Activated T-helper 1 cell treated with anti-CD3 and anti-CD28 coated beads, Interleukin-2, amount 50 U/mL, for 16 hours (primary cell): ENCODE data around the gene JSRP1.

Experiments used
- DNase-seq, 2 donors: peaks; one replicate each; pipeline ENCODE4 v3.0.0-alpha.2; 2020; ENCODE audit warnings: low read depth in 1 of 2, low spot score in 1 of 2

Gene JSRP1

DNA sequence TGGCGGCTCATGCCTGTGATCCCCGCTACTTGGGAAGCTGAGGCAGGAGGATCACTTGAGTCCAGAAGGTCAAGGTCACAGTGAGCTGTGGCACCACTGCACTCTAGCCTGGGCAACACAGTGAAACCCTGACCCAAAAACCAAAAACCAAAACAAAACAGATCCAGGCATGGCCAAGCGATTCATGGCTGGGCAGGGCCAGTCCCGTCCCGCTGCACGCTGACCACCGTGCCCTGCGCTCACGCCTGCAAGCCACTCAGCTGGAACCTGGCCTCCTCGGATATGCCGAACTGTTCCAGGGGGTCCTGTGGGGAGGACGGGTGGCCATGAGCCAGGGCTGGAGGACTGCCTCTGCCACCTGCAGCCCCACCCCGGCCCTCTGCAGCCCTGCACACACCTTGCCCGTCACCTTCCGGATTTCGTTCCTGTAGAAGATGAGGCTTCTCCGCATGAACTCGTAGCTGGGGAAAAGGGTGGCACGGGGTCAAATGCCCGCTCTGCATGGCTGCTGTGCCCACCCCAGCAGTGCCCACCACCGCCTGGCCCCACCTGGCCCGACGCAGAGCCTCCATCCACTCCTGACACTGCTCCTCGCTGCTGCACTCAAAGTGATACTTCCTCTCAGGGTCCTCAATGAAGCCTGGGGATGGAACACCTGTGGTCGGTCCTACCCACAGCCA is 22.5 kb downstream of the JSRP1 start:
- no peak for DNase-seq

DNA sequence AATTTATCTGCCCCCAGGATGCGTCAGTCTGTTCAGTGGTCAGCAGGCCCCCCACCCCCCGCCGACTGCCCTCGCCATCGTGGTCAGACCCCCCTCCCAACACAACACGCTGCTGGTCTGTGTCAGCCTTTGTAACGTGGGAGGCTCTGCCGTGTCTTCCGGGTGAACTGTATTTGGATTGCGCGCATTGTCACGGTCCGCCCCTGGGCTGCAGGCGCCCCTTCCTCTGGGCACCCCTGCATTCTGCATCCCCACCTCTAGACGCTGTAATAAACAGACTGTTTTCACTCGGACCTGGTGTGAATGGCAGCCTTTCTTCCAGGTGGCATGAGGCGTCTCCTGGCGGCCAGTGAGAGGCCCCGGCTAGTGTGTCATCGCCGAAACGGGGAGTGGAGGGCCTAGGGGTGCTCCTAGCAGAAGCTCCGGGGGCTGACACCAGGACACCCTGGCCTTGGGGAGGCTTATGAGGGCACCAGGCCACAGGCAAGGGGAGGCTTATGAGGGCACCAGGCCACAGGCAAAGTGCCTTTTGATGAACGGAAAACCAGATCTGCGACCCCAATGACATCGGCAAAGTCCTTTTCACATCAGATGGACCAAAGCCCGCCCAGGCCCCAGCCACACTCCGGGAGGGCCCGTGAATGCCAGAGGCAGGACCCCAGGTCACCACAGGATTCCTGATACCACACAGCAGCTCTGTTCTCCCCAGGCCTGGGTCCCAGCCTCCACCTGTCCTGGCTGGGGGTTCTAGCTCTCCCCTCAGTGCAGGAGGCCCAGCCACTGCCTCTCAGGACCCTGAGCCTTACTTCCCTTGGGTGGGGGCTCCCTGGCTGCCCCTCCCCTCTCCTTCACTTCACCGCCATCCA is 23.7 kb downstream of the JSRP1 start:
- DNase-seq: no peak

DNA sequence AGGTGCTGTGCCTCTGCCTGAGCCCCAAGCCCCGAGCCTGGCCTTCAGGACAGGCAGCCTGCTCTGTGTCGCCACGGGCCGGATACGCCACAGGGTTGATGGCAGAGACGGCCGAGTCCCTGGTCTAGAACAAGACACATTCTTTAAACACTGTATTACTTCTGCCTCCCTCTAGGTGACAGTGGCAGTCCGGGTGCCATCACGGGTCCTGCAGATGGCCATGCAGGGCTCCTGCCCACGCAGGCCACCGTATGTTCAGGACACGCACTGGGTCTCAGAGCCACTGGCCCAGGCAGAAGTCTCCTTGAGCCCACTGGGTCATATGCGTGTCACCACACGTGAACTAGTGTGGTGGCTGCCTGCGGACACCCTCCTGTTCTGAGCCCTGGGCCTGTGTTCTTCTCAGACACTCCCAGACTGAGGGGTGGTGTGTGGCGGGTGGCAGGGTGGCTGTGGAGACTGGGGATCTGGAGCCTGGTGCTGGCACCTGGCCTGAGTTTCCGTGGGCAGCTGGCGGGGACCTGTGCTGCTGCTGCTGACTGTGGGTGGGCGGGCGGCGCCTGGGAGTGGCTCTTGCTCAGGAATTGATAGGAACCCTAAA is 24.5 kb downstream of the JSRP1 start:
- DNase-seq: no peak

DNA sequence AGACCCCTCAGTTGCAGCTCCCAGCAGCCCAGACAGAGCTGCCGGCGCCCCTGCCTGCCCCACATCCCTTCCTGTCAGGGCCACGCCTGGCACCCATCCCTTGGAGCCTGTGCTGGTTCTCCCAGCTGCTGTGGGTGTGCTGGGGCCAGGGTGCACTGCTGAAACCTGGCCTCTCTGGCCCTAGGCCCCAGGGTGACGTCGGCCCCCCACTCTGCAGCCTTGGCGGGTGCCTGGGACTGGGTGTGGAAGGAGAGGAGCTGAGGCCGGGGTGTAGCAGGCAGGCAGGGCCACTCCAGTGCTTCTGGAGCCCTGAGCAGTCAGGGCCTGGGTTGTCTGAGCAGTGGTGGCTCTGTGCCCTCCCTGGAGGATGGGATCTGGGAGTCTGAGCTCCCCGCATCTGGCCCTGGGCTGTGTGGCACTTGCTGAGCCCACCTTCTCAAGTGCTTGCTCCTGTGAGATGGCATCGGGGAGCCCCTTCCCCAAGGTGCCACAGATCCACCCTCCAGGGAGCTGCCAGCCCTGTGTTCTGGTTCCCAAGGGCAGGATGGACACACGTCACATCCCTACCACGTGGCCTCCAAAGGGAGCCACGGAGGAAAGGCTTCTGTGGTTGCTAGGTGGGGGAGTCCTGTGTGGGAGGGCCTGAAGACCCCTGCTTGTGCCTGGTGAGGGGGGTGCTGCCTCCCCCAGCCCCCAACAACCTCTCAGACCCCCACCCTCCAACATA is 25.2 kb downstream of the JSRP1 start:
- DNase-seq: no peak

GRCh38 chr19:2230033-2230531 is 26.1 kb downstream of the JSRP1 start:
- no peak for DNase-seq

DNA sequence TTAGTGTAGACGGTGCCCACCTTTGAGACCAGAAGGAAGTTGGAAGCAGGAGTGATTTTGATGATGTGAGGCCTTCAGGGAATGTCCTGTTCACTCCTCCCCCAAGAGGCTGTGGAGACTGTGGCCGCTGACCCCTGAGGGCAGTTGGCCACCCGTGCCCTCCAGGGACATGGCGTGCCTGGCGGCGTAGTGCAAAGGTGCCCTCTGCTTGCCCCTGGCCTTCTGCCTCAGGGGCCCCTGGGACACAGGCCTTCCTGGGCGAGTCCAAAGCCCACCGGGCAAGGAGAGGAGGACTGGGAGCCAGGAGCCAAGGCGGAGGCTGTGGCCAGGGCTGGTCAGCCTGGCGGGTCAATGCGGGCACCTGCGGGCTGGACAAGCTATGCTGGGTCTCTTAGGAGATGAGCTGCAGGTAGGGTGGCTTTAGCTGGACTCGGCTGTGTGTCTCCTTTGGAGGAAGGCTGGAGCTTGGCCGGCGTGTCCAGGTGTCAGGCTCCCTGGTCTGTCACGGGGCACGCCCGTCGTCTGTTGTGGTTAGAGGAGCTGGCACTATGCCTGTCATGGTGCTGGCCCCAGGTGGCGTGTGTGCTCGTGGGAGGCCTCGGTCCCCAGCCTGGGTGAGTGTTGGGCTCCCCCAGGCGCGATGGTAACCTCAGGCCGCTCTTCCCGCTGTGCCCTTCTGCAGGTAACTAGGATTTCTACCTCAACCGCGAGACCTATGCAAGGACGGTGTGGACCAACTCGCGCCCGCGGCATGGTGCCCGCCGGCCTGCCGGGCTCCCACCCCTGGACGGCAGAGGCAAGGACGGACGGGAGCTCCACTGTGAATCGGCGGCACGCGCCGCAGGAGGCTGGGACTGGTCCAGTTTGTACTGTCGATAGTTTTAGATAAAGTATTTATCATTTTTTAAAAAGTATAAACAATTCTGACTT is 26.8 kb downstream of the JSRP1 start:
- DNase-seq: no peak

- no peak for DNase-seq
Observed at GRCh38 chr19:2228157-2229030, 27.8 kb downstream of the JSRP1 start.

GRCh38 chr19:2227415-2228156 is 28.6 kb downstream of the JSRP1 start:
- no peak for DNase-seq

DNA sequence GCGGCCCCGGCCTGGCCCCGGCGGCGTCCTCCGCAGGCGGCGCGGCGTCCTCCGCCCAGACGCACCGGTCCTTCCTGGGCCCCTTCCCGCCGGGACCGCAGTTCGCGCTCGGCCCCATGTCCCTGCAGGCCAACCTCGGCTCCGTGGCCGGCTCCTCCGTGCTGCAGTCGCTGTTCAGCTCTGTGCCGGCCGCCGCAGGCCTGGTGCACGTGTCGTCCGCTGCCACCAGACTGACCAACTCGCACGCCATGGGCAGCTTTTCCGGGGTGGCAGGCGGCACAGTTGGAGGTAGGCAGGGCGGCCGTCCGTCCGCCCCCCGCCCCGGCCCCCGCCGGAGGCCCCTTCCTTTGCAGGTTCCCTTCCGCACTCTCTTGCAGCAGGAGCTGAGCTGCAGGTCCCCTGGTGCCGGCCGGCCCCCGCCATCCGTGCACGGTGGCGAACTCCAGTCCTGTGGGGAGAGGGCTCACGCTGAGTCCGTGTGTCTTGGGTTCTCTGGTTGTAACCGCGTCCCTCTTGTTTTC is 29.3 kb downstream of the JSRP1 start:
- DNase-seq: no peak

DNA sequence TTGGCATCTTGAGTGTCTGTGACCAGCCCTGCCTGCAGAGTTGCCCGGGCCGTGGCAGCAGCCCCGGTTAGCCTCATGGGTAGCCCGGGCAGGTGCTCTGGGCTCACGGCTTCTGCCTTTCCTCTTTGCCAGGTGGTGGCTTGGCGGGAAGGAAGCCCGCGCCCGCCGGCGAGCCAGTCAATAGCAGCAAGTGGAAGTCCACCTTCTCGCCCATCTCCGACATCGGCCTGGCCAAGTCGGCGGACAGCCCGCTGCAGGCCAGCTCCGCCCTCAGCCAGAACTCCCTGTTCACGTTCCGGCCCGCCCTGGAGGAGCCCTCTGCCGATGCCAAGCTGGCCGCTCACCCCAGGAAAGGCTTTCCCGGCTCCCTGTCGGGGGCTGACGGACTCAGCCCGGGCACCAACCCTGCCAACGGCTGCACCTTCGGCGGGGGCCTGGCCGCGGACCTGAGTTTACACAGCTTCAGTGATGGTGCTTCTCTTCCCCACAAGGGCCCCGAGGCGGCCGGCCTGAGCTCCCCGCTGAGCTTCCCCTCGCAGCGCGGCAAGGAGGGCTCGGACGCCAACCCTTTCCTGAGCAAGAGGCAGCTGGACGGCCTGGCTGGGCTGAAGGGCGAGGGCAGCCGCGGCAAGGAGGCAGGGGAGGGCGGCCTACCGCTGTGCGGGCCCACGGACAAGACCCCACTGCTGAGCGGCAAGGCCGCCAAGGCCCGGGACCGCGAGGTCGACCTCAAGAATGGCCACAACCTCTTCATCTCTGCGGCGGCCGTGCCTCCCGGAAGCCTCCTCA is 30.0 kb downstream of the JSRP1 start:
- no peak for DNase-seq

- DNase-seq: no peak
Observed at GRCh38 chr19:2225415-2226050, 30.7 kb downstream of the JSRP1 start.

GRCh38 chr19:2224754-2225349 is 31.4 kb downstream of the JSRP1 start:
- no peak for DNase-seq

- no peak for DNase-seq
Observed at GRCh38 chr19:2223959-2224358, 32.3 kb downstream of the JSRP1 start.

GRCh38 chr19:2223391-2223790 is 32.8 kb downstream of the JSRP1 start:
- no peak for DNase-seq

DNA sequence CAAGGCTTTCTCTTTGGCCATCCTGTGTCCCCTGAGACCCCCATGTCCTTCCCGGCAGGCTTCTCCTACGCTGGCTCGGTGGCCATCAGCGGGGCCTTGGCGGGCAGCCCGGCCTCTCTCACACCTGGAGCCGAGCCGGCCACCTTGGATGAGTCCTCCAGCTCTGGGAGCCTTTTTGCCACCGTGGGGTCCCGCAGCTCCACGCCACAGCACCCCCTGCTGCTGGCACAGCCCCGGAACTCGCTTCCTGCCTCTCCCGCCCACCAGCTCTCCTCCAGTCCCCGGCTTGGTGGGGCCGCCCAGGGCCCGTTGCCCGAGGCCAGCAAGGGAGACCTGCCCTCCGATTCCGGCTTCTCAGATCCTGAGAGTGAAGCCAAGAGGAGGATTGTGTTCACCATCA is 34.3 kb downstream of the JSRP1 start:
- no peak for DNase-seq

- DNase-seq: no peak
Observed at GRCh38 chr19:2221250-2221831, 34.9 kb downstream of the JSRP1 start.
